Thoracic aorta (tissue), 2 donors: Measurements from ENCODE around the gene GAMT. TPM values are rescaled to one million over a fixed set of nuclear protein-coding genes. Genes with fewer than 3 reads are reported as not detected.

Source experiments
- ATAC-seq: fragments of 150-250 bp; one replicate; pipeline ENCODE4 v1.8.0; 2017; ENCODE audit warnings: low read depth; ENCODE audit not compliant: insufficient number of reproducible peaks, low FRiP score
- DNase-seq: peaks from one replicate; pipeline ENCODE4 v3.0.0-alpha.2; 2020; ENCODE audit warnings: low spot score
- H3K27ac ChIP-seq, 2 donors: fragments of 200-600 bp; sonication (generic); 1 replicate in 1 of 2; 2 replicates in 1 of 2; pipeline ENCODE4 v1.5.1; 2016; ENCODE audit warnings: mild to moderate bottlenecking in 2 of 2, moderate library complexity in 2 of 2
- H3K27me3 ChIP-seq: fragments of 200-600 bp; sonication (generic); replicated peaks from 2 replicates; pipeline ENCODE4 v1.6.0; 2016; ENCODE audit warnings: mild to moderate bottlenecking; ENCODE audit not compliant: insufficient read depth
- H3K36me3 ChIP-seq: fragments of 200-600 bp; sonication (generic); one replicate; pipeline ENCODE4 v1.5.1; 2016
- H3K4me1 ChIP-seq, 2 donors: fragments of 200-600 bp; sonication (generic); 1 replicate in 1 of 2; 2 replicates in 1 of 2; pipeline versions ENCODE4 v1.5.1 to v1.6.0; 2016; ENCODE audit warnings: low read depth in 2 of 2, mild to moderate bottlenecking in 1 of 2; ENCODE audit not compliant: control insufficient read depth in 1 of 2
- H3K4me3 ChIP-seq: fragments of 200-600 bp; sonication (generic); 2 replicates; pipeline ENCODE4 v1.5.1; 2016; ENCODE audit warnings: mild to moderate bottlenecking
- H3K9me3 ChIP-seq: fragments of 200-600 bp; sonication (generic); 2 replicates; pipeline ENCODE4 v1.5.1; 2016
- CTCF ChIP-seq: fragments of 200-600 bp; sonication (generic); IDR thresholded peaks from one replicate; pipeline ENCODE4 v1.5.1; 2019; ENCODE audit warnings: antibody characterized with exemption
- total RNA-seq, 2 donors: library from RNA; depleted of rRNA; stranded (reverse); fragments of >200 nt; gene quantifications; one replicate each; pipeline versions ENCODE4 v1.1.0 to v1.2.3, GENCODE V29; 2016

The GAMT gene
- total RNA-seq, 2 donors from 2014 or later, result 27.6 to 55.1 TPM

- H3K4me1 ChIP-seq, result peaks cover 0 to 14% of the 10 kb centered on the region in 2 donors
- no peaks in the 10 kb centered on the region for H3K27me3 ChIP-seq
- H3K36me3 ChIP-seq, result peaks cover 22% of the 10 kb centered on the region
- H3K4me3 ChIP-seq, result no peak overlapping the region
- no peak for ATAC-seq
- H3K27ac ChIP-seq, result no peak overlapping the region
- no peaks in the 10 kb centered on the region for H3K9me3 ChIP-seq
- TF ChIP-seq CTCF, result no peak
- no peak for DNase-seq
Observed at GRCh38 chr19:1394252-1395193, 6.8 kb downstream of the GAMT start.

- TF ChIP-seq CTCF, result no peak
- Histone ChIP-seq H3K4me3 (no peak overlapping the region), H3K36me3 (peaks cover 28% of the 10 kb centered on the region), H3K9me3 (no peaks in the 10 kb centered on the region), H3K4me1 (peaks cover 0 to 9% of the 10 kb centered on the region in 2 donors), H3K27ac (no peak overlapping the region), H3K27me3 (no peaks in the 10 kb centered on the region)
- no peak for ATAC-seq
- DNase-seq, result no peak
Observed at GRCh38 chr19:1393841-1394240, 7.5 kb downstream of the GAMT start.

- Histone ChIP-seq H3K27ac (no peak overlapping the region), H3K27me3 (no peaks in the 10 kb centered on the region), H3K36me3 (peaks cover 36% of the 10 kb centered on the region), H3K4me3 (no peak overlapping the region), H3K9me3 (no peaks in the 10 kb centered on the region), H3K4me1 (peaks cover 0 to 9% of the 10 kb centered on the region in 2 donors)
- no peak for TF ChIP-seq CTCF
- DNase-seq (no peak), ATAC-seq (no peak)
Observed at GRCh38 chr19:1392939-1393530, 8.3 kb downstream of the GAMT start.

GRCh38 chr19:1392407-1392806 is 8.9 kb downstream of the GAMT start:
- Histone ChIP-seq H3K27ac (no peak overlapping the region), H3K4me3 (no peak overlapping the region), H3K9me3 (no peaks in the 10 kb centered on the region), H3K4me1 (peaks cover 0 to 9% of the 10 kb centered on the region in 2 donors), H3K27me3 (no peaks in the 10 kb centered on the region), H3K36me3 (peaks cover 38% of the 10 kb centered on the region)
- no peak for DNase-seq
- TF ChIP-seq CTCF, result no peak
- no peak for ATAC-seq

- H3K9me3 ChIP-seq, result no peaks in the 10 kb centered on the region
- no peak overlapping the region for H3K27ac ChIP-seq
- peaks cover 38% of the 10 kb centered on the region for H3K36me3 ChIP-seq
- H3K4me3 ChIP-seq, result no peak overlapping the region
- no peak for DNase-seq
- no peak for ATAC-seq
- H3K27me3 ChIP-seq, result no peaks in the 10 kb centered on the region
- peaks cover 0 to 4% of the 10 kb centered on the region in 2 donors for H3K4me1 ChIP-seq
- no peak for TF ChIP-seq CTCF
Observed at GRCh38 chr19:1390890-1391423, 10.4 kb downstream of the GAMT start.
